ENCODE data around the gene ELP2. TPM values are rescaled to one million over a fixed set of nuclear protein-coding genes. Genes with fewer than 3 reads are reported as not detected.

The ELP2 gene
- polyA plus RNA-seq, 4 donors: 93.4 to 136 (median 107) TPM

GRCh38 chr18:36120297-36120696 is 9.4 kb upstream of the ELP2 start:
- DNase-seq (ENCODE audit: low read depth in 4 of 4, low spot score in 3 of 4): no peak

DNA sequence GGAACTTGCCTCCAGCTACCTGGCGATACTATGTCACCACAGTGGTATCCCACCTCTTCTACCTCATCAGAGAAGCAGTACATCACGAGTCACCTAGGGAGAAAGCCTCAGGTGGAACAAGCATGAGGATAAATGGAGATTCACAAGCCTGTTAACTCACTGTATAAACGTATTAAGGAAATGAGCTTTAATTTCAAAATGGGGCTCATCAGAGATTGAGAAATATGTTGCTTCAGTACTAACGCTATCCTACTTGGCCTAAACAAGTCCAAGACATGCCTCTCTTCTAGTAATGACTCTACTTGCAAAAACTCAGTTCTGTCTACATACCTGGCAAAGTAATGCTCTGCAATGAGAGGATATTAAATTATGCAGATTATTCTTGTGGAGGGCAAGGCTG is 4.9 kb upstream of the ELP2 start:
- no peak for DNase-seq (ENCODE audit: low read depth in 4 of 4, low spot score in 3 of 4)

GRCh38 chr18:36126668-36127067 is 3.0 kb upstream of the ELP2 start:
- DNase-seq (ENCODE audit: low read depth in 4 of 4, low spot score in 3 of 4): no peak

DNA sequence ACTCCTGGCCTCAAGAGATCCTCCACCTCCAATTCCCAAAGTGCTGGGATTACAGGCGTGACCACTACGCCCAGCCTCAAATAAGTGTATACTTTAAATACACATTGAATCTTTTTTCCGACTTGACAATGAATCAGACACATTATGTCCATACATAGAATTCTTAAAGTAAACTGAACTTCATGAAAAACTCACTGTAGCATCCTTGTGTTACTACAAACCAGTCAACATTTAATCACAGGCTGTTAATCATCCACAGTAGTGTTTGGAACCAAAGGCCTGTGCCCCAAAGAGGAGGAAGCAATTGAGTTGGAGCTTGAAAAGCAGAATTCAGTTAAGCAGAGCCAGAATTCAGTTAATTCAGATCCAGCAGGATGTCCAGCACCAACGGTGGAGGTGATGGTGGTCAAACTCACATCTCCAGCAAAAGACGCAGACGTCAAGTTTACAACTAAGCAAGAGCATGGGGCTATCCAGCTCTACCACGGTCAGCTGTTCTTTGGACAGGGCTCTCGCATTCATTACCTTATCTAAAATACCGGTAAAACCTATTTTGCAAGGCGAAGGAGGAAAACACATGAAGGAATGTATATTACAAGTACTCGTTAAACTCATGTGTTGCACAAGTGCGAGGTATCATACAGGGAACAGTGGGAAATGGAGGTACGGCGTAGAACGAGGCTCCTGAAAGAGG is 1.7 kb upstream of the ELP2 start:
- DNase-seq (ENCODE audit: low read depth in 4 of 4, low spot score in 3 of 4): peak; percentile 3 to 18 (median 4)

DNA sequence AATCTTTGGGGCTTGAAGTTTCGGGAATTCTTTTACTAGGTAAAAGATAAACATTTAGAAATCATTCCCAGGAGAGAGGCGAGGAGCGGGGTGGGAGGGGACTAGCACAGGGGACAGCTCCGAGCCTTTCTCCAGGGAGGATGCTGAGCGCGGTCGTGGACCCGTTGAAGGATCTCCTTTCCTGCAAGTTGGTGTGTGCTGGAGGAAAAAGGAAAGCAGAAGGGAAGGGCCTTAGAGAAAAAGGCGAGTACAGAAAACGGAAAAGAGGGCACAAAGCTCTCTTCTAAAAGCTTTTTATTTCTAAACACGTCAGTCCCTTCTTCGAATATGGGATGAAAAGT is 1.2 kb upstream of the ELP2 start:
- peak in 2 of 4 donors; percentile 0 to 14 for DNase-seq (ENCODE audit: low read depth in 4 of 4, low spot score in 3 of 4)

GRCh38 chr18:36128907-36129299 is 796 bp upstream of the ELP2 start:
- no peak for DNase-seq (ENCODE audit: low read depth in 4 of 4, low spot score in 3 of 4)

DNA sequence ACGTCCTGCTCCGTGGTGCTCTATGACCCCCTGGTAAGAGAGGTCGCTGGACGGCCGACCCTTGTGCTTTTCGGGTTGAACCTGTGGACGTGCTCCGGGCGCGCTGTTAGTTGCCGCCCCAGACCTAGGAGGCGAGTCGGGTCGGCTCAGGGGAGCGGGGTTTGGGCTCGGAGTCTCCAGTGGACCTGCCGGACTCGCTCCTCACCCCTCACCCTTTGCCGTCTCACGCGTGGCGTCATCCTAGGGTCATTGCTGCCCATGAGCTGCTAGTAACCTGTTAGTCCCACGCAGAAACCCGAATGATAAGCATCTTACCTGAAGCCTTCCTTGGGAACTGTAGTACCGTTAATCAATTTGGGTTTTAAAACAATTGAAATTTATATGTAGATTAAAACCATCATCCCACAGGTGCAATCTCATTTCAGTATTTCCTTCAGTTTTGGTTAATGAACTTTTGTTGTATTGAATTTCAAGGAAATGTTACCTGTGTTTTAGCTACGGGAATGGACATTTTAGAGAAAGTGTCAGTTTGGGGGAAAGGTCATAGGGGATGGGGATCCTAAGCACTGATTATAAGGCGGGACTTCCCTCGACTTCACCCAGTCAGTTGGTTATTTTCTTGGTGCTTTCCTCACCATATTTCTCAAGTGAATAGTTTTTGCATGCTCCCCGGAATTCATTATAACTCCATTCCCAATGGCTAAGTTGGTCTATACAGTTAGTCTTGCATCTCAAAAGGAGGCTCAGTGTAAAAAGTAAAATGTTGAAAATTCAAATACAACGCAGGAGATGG is 536 bp downstream of the ELP2 start:
- DNase-seq (ENCODE audit: low read depth in 4 of 4, low spot score in 3 of 4): no peak

DNA sequence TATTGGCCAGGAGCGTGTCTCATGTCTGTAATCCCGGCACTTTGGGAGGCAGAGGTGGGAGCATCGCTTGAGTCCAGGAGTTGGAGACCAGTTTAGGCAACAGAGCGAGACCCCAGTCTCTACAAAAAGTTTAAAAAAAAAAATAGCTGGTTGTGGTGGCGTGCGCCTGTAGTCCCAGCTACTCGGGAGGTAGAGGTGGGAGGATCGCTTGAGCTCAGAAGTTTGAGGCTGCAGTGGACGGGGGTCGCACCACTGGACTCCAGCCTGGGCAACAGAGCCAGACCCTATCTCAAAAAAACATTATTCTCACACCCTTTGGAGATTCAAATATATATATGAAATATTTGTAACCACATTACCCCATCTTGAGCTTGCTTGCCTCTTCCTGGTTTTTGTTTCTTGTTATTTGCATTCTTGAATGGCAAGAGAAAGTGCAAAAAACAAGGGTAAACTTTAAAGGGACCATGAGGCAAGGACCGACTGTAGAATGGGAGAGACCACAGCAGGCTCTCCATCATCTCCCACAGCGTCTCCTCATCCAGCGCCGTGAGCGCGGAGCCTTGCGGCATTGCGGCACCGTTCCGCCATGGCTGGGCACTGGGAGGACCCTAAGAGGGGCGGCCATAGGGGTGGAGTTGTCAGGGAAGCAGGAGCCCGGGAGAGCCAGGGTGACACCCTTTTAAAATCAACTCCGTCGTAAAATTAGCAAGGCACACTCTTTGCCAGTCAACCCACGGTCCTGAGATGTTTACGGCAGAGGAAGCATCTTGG is 1.4 kb downstream of the ELP2 start:
- DNase-seq (ENCODE audit: low read depth in 4 of 4, low spot score in 3 of 4): no peak

GRCh38 chr18:36131692-36132483 is 2.2 kb downstream of the ELP2 start:
- no peak for DNase-seq (ENCODE audit: low read depth in 4 of 4, low spot score in 3 of 4)

GRCh38 chr18:36132756-36133155 is 3.1 kb downstream of the ELP2 start:
- DNase-seq (ENCODE audit: low read depth in 4 of 4, low spot score in 3 of 4): no peak

- no peak for DNase-seq (ENCODE audit: low read depth in 4 of 4, low spot score in 3 of 4)
Measured at GRCh38 chr18:36135264-36135663, 5.6 kb downstream of the ELP2 start.

DNA sequence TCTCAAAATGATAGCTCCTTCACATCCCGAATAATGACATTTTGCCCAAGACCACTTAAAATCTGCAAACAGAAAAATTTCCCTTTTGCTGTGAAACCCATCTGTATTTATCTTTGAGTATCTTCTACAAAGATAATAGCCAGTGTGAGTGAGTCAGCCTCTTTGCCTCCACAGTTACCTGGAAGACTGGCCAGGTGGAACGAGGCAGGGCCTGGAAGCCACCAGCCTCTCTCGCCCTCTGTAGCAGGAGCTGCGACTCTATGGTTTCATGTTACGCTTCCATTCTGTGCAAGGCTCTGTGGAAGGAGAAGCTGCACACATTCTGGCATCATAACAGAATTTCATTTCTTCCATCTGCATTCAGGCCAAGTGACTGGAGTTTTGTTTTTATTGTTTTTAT is 9.5 kb downstream of the ELP2 start:
- no peak for DNase-seq (ENCODE audit: low read depth in 4 of 4, low spot score in 3 of 4)

GRCh38 chr18:36141576-36141975 is 11.9 kb downstream of the ELP2 start:
- no peak for DNase-seq (ENCODE audit: low read depth in 4 of 4, low spot score in 3 of 4)

GRCh38 chr18:36142751-36143150 is 13.1 kb downstream of the ELP2 start:
- no peak for DNase-seq (ENCODE audit: low read depth in 4 of 4, low spot score in 3 of 4)

GRCh38 chr18:36143391-36143790 is 13.7 kb downstream of the ELP2 start:
- DNase-seq (ENCODE audit: low read depth in 4 of 4, low spot score in 3 of 4): no peak

DNA sequence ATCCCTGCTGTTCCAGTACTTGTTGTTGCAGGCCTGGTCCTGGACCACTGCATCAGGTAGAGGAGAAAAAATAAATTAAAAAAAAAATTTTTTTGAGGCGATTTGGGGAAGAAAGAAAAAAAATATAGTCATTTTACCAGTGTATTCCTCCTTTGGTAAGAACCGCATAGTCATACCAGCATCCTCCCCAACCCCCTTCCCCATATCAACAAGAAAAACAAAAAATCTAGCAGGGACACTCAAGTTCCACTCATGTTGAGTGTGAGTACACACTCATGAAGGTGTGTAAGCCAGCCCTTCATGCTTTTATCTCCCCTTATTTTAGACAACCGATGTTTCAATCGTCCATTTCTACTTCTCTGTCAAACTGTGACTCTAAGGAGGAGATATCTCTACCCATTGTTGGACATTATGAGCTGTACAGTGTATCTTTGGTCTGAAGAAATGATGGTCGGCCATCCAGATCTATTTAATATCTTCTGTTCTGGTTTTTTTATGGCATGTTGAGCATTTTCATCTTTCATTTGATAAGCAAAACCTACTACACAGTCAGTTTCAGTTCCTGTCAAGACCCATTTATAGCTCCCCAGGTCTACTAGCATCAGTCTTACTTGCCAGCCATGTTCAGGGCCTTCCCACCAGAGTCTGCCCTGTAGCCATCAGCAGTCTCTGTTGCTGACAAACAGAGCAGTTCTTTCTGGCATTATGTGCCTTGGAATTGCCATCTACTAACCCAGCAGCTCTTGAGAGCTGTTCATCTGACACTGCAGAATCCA is 20.0 kb downstream of the ELP2 start:
- DNase-seq (ENCODE audit: low read depth in 4 of 4, low spot score in 3 of 4): no peak

- DNase-seq (ENCODE audit: low read depth in 4 of 4, low spot score in 3 of 4): no peak
Measured at GRCh38 chr18:36152781-36153180, 23.1 kb downstream of the ELP2 start.

DNA sequence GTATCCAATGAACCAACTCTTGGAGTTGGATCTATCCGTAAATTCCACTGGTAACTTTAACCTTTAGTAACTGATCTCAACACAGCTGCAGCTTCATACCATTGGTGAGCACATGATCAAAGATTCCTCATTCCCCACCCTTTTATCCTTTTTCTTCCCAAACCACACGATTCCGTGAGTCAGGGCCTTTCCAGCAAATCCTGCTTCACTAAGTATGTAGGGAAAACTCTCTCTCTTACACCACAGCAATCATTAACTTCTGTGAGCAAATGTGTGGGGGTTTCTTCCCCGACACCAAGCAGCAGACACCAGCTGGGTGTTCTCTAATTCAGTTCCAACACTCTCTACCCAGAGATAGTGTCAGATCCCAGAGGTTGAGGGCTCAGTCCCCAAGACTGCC is 23.5 kb downstream of the ELP2 start:
- DNase-seq (ENCODE audit: low read depth in 4 of 4, low spot score in 3 of 4): no peak

- DNase-seq (ENCODE audit: low read depth in 4 of 4, low spot score in 3 of 4): no peak
Measured at GRCh38 chr18:36153771-36154170, 24.1 kb downstream of the ELP2 start.

Measured in left renal pelvis (tissue), 4 donors.